EH (cell line): ENCODE data around the gene ZNF48.

Experiments
- DNase-seq: peaks from one replicate; pipeline ENCODE4 v3.0.0-alpha.2; 2015; ENCODE audit warnings: low read depth

ZNF48 gene

GRCh38 chr16:30358990-30359870 lies 36.0 kb upstream of the ZNF48 start:
- DNase-seq = no peak

GRCh38 chr16:30359871-30360170 lies 35.4 kb upstream of the ZNF48 start:
- DNase-seq = no peak

GRCh38 chr16:30361180-30361579 lies 34.0 kb upstream of the ZNF48 start:
- no peak for DNase-seq

- DNase-seq = no peak
These were observed 30.0 kb upstream of the ZNF48 start for GRCh38 chr16:30365200-30365599.

GRCh38 chr16:30366511-30366910 lies 28.7 kb upstream of the ZNF48 start:
- DNase-seq = no peak

GRCh38 chr16:30367349-30368009 lies 27.7 kb upstream of the ZNF48 start:
- DNase-seq = no peak

- DNase-seq = peak; percentile 69
These were observed 27.0 kb upstream of the ZNF48 start for GRCh38 chr16:30368122-30368791.

- DNase-seq = no peak
These were observed 26.5 kb upstream of the ZNF48 start for GRCh38 chr16:30368792-30369090.

GRCh38 chr16:30369091-30369937 lies 25.9 kb upstream of the ZNF48 start:
- peak; percentile 26 for DNase-seq

- DNase-seq = no peak
These were observed 25.2 kb upstream of the ZNF48 start for GRCh38 chr16:30369938-30370455.

- DNase-seq = peak; percentile 100
These were observed 24.6 kb upstream of the ZNF48 start, which contains the start of gene TBC1D10B for GRCh38 chr16:30370456-30371247. Gene TBC1D10B (minus strand): TSS chr16:30370494. CDS start chr16:30370183, 311 bp downstream.

GRCh38 chr16:30371248-30371816 lies 23.9 kb upstream of the ZNF48 start:
- no peak for DNase-seq

GRCh38 chr16:30372038-30372712 lies 23.0 kb upstream of the ZNF48 start:
- no peak for DNase-seq

GRCh38 chr16:30372725-30373124 lies 22.5 kb upstream of the ZNF48 start:
- DNase-seq = no peak

- DNase-seq = no peak
These were observed 20.7 kb upstream of the ZNF48 start, which contains the start of gene MYL11 for GRCh38 chr16:30374538-30374937. Gene MYL11 (plus strand): TSS chr16:30374802. CDS start chr16:30374858, 56 bp downstream.

- DNase-seq = no peak
These were observed 19.4 kb upstream of the ZNF48 start for GRCh38 chr16:30375864-30376263.

- no peak for DNase-seq
These were observed 18.7 kb upstream of the ZNF48 start for GRCh38 chr16:30376461-30376902.

- DNase-seq = no peak
These were observed 18.0 kb upstream of the ZNF48 start for GRCh38 chr16:30377050-30377811.

- peak; percentile 88 for DNase-seq
These were observed 17.4 kb upstream of the ZNF48 start for GRCh38 chr16:30377812-30378235.
